ENCODE measurements around the gene FBF1.

GRCh38 chr17:75873587-75874322 lies 67.1 kb downstream of the FBF1 start:
- TF ChIP-seq EZH2 (IDR thresholded peaks at IDR 0.05; ENCODE audit: low read length) (no peak), CTCF (optimal IDR thresholded peaks at IDR 0.05 in 1 of 3, IDR thresholded peaks at IDR 0.05 in 1 of 3, conservative IDR thresholded peaks at IDR 0.05 in 1 of 3; ENCODE audit: extremely low read depth in 1 of 3, insufficient read depth in 2 of 3, low read length in 3 of 3) (no peak)

All from keratinocyte (primary cell).